ENCODE measurements around the gene BCL6. TPM values are rescaled to one million over a fixed set of nuclear protein-coding genes. Genes with fewer than 3 reads are reported as not detected.
A peak's percentile ranks its signal among the peaks of the same experiment; 100 is the strongest.

BCL6 gene
- total RNA-seq, 1 experiment from 2014 or later = 35.1 TPM

- no peak for TF ChIP-seq CTCF (IDR thresholded peaks at IDR 0.05; ENCODE audit: unreplicated experiment)
- DNase-seq = no peak
- H3K9me3 Mint-ChIP-seq (ENCODE audit: low read depth, unreplicated experiment) = no peaks in the 10 kb centered on the region
- intact Hi-C loops (cut with micrococcal nuclease; ENCODE audit: unreplicated experiment) = no loop called here
- no peak overlapping the region for H3K4me3 Mint-ChIP-seq (ENCODE audit: low read depth, unreplicated experiment)
- H3K27me3 Mint-ChIP-seq (ENCODE audit: unreplicated experiment) = no peaks in the 10 kb centered on the region
- BruUV-seq (replicated peaks) = no TSS peak
- CTCF ChIA-PET = no interaction called here
- H3K36me3 Mint-ChIP-seq (ENCODE audit: insufficient read depth, unreplicated experiment) = no peaks in the 10 kb centered on the region
- no peak overlapping the region for H3K27ac Mint-ChIP-seq (ENCODE audit: unreplicated experiment)
- H3K4me1 Mint-ChIP-seq (ENCODE audit: low read depth, unreplicated experiment) = peaks cover 17% of the 10 kb centered on the region
Measured at GRCh38 chr3:187759601-187760000, 14.3 kb upstream of the BCL6 start.

- intact Hi-C loops (cut with micrococcal nuclease; ENCODE audit: unreplicated experiment) = no loop called here
- Mint-ChIP-seq H3K27me3 (ENCODE audit: unreplicated experiment) (no peaks in the 10 kb centered on the region), H3K9me3 (ENCODE audit: low read depth, unreplicated experiment) (no peaks in the 10 kb centered on the region), H3K27ac (ENCODE audit: unreplicated experiment) (no peak overlapping the region), H3K36me3 (ENCODE audit: insufficient read depth, unreplicated experiment) (no peaks in the 10 kb centered on the region), H3K4me1 (ENCODE audit: low read depth, unreplicated experiment) (peaks cover 17% of the 10 kb centered on the region), H3K4me3 (ENCODE audit: low read depth, unreplicated experiment) (no peak overlapping the region)
- no peak for DNase-seq
- no peak for TF ChIP-seq CTCF (IDR thresholded peaks at IDR 0.05; ENCODE audit: unreplicated experiment)
- CTCF ChIA-PET = no interaction called here
- BruUV-seq (replicated peaks) = no TSS peak
Measured at GRCh38 chr3:187758318-187758955, 13.2 kb upstream of the BCL6 start.

DNA sequence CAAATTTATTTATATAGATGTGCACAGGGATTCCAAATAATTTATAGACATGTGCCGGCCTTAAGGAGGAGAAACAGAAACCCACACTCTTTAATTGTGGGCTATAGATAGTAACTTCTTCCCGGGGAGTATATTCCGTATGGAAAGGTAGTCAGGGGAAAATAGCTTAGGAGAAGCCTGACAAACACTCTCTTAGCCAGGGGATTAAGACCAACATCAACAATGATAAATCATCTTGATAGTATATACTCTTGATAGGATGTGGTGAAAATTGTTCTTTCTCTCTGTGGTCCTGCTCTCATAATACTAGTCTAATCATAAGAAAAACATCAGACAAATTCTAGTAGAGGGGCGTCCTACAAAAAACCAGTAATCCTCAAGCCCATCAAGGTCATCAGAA lies 8.2 kb upstream of the BCL6 start:
- CTCF ChIA-PET = no interaction called here
- Mint-ChIP-seq H3K4me3 (ENCODE audit: low read depth, unreplicated experiment) (no peak overlapping the region), H3K9me3 (ENCODE audit: low read depth, unreplicated experiment) (no peaks in the 10 kb centered on the region), H3K27me3 (ENCODE audit: unreplicated experiment) (no peaks in the 10 kb centered on the region), H3K36me3 (ENCODE audit: insufficient read depth, unreplicated experiment) (peaks cover 14% of the 10 kb centered on the region), H3K4me1 (ENCODE audit: low read depth, unreplicated experiment) (peaks cover 42% of the 10 kb centered on the region), H3K27ac (ENCODE audit: unreplicated experiment) (no peak overlapping the region)
- intact Hi-C loops (cut with micrococcal nuclease; ENCODE audit: unreplicated experiment) = no loop called here
- DNase-seq = no peak
- no TSS peak for BruUV-seq (replicated peaks)
- no peak for TF ChIP-seq CTCF (IDR thresholded peaks at IDR 0.05; ENCODE audit: unreplicated experiment)

GRCh38 chr3:187750513-187751123 lies 5.3 kb upstream of the BCL6 start:
- Mint-ChIP-seq H3K27me3 (ENCODE audit: unreplicated experiment) (no peaks in the 10 kb centered on the region), H3K9me3 (ENCODE audit: low read depth, unreplicated experiment) (no peaks in the 10 kb centered on the region), H3K4me1 (ENCODE audit: low read depth, unreplicated experiment) (peaks cover 50% of the 10 kb centered on the region), H3K36me3 (ENCODE audit: insufficient read depth, unreplicated experiment) (peaks cover 26% of the 10 kb centered on the region), H3K4me3 (ENCODE audit: low read depth, unreplicated experiment) (peak overlapping the region; percentile 71), H3K27ac (ENCODE audit: unreplicated experiment) (peak overlapping the region; percentile 69)
- no peak for DNase-seq
- TF ChIP-seq CTCF (IDR thresholded peaks at IDR 0.05; ENCODE audit: unreplicated experiment) = no peak
- CTCF ChIA-PET = interaction anchor here (0.5 to 3.3 kb wide), 21 partner anchors 10 to 1204 kb away, joined by 3 to 18 read pairs (median 4); no protein-coding TSS in a partner anchor
- intact Hi-C loops (cut with micrococcal nuclease; ENCODE audit: unreplicated experiment) = no loop called here
- no TSS peak for BruUV-seq (replicated peaks)

Measured in Calu3 (cell line).